AG20443 (cell line): ENCODE data around the gene STK17A.

ENCODE experiments used
- DNase-seq: peaks from one replicate; pipeline ENCODE4 v3.0.0; 2012; ENCODE audit warnings: low spot score, mixed read lengths

Gene STK17A

DNA sequence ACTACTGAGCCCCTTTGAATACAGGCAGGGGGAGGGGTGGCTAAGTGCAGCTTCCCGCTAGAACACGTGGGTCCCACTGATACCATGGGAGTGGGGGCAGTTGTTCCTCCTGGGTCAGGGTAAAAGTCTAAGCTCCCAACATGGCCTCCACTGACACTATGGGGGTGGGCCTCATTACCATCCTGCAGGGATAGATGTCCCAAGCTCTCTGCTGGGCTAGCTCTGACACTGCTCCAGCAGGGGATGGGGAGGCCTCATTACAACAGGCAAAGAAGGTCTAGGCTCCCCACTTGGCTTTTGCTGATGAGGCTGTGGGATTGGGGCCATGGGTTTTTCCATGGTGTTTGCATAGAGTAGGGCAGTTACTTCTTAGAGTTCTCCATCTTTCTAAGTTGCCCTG is 51.5 kb downstream of the STK17A start:
- no peak for DNase-seq

DNA sequence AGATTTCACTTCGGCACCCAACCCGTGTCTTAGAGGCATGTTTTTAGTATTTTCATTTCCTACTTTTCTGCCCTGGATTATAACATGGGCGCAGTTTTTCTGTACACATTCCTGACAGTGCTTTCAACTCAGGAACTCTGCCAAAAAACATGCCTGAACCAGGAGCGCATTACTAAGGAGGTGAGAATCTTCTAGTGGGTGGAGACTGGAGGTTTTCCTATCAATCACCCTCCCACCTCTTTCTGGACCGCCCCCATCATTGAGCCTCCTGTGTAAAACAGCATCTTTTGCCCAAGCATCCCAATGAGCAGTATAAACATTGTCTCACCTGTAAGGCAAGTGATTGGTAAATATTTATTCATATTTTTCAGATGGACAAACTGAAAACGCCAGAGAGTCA is 53.2 kb downstream of the STK17A start:
- DNase-seq, result no peak

DNA sequence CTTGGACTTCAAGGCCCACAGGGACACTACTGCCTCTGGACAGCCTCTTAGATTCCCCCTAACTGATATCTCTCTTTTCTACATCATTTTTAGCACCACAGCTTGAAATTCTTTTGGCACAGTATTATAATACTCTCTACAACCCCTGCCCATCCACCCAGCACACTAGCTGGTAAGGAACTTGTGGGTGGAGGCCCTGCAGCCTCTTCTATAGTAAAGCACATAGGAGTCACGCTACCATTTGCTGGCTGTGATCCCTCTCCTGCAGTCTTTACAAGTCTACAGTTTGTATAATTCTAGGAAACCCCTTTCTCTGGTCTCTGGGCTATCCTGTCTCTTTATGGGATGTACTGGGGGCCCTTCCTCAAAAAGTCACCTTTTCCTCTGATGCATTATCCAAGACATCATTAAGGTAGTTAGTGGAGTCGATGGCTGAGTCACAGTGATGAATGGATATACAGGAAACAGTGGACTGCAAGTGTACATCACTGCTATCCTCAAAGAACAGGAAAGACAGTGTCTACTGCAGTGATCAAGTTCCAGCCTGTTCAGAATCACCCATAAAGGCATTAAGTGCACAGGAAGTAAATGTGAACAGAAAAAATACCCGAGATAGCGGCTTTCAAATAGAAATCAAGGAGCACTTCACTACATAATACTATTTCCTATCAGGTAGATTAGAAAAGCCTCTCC is 54.4 kb downstream of the STK17A start:
- no peak for DNase-seq

DNA sequence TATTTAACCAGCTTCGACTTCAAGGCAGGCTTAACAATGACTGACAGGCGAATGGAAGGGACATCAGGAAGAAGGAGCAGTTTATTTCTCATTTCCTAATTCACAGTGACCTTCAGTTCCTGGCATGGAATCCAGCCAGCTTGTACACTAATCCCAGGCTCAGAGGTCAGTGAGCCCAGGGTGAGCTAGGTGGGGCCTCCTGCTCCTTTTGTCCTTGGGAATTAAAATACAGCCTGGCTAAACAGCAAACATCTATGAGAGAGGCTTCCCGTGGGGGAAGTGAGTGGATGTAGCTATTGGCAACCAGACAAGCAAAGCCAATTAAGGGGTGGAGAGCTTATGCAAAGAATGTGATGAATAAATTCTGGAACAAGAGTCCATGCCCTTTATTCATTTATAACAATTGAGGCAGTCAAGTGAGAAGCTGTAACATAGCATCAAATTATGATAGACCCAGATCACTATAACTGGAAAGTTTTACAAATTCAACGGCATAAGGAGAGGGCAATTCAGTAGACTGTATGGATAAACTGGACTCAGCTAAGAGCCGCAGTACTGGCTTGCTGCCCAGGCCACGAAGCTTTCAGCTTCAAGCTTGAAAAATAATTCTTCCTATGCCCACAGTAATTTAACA is 57.1 kb downstream of the STK17A start:
- peak; percentile 71 for DNase-seq

DNA sequence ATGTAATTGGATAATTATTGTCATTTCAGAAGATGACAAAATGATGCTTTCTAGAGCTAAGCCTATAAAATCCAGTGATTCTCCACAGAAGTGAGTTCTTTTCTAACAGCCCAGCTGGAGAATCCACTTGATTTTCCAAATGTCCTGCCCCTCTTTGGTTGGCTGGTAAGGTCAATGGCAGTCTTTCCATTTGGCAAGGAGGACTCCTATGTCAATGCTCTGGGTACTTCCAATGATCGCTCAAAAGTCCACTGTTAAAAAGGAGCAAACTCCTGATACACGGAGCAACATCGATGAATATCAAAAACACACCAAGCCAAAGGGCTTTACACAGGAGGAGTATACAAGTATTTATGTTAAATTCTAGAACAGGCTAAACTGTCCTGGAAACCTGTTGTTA is 57.8 kb downstream of the STK17A start:
- DNase-seq, result no peak

DNA sequence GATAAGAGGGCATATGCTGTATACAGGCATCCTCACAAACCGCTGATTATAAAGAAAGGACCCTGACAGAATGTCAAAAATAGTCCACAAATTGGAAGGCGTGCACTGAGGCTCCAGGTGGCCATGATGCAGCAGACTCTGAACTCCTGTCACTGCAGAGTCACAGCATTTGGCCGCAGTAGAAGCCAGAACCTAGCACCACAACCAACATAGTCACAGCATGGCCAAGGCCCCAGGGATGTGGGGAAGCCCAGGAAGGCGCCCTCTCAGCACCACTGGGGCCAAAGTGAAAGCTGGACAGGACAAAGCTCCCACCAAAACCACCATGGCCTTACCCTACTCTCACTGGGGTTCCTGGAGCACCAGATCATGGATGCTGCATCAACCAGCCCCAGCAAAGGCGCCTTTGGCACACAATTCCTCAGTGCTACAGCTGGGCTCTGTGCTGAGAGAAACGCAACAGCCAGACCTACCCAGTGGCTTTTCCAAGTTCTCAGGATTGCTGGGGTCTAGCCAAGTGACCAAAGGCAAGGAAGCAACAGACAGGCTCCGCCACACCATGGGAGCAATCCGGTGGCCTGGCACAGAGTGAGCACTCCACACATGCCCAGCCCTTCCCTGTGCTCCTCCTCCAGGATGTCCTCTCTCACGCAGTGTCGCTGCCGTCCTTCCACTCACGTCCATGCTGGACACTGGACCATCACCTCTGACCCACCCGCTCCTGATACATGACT is 60.2 kb downstream of the STK17A start:
- no peak for DNase-seq

DNA sequence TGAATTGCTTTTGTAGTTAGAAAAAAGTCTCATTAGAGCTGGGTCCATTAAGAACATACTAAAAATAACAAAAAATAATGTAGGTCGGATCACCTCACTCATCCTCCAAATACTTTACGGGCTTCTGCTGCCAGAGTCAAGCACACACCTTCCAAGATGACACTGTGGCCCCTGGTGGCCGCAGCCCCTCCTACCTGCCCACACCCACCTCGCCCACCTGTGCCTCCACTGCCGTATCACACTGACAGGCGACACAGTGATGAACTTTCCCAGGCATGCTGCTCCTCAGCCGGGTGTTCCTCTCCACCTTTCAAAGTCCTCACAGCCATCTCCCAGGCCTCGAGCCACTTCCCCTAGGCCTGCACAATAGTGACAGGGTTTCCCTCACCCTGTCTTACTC is 60.9 kb downstream of the STK17A start:
- DNase-seq, result no peak

DNA sequence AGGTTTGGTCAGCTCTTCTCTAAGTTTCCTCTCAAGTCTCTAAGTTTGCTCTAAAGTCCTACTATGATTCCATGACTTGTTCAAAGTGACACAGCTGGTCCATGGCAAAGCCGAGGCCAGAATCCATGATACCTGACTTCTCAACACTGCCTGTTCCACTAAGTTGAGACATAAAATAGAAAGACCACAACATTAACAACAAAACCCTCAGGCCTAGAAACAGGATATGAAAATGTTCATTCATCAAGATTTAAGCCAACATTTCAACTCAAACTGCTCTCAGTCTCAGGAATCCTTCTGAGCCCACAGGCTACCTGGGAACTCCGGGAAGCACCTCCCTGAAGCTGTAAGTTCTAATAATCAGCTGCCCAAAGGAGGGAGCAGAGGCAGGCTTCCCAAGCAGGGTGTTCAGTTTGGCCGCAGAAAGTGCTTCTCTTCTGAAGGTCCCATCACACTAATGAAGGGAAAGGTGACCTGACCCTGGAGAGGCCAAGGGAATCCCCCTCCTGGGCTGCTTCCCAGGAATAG is 62.9 kb downstream of the STK17A start:
- DNase-seq, result no peak

DNA sequence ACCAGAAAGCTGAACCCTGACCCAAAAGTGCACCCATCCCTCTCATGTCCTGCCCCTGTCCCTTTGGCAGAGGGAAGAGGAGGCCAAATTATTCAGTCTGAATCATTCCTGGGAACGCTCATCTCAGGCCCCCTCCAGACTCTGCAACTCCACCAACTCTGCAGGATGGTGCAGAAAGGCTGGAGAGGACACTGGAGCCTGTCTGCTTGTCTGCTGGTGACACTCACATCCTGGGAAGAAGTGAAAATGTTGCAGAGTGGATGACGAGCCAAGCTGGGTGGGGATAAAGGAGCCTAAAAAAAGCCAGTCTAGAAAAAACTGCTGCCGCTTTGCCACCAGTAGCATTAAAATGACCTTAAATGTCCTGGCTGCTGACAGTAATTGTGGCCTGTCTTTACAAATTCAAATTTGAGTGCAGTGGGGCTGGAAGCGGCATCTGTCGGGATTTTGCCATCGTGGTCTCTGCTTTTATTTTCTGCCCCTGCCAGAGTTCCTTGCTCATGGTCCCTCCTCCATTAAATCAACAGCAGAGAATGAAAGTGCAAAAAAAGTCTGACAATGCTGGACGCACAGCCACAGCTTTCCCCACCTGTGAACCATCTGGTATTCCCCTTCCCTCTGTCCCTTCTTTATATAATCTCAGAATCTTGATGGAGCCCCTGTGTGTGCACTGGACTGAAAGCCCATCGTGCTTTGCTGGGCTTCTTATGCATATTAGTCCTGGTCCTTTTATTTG is 63.9 kb downstream of the STK17A start:
- DNase-seq, result peak; percentile 67

DNA sequence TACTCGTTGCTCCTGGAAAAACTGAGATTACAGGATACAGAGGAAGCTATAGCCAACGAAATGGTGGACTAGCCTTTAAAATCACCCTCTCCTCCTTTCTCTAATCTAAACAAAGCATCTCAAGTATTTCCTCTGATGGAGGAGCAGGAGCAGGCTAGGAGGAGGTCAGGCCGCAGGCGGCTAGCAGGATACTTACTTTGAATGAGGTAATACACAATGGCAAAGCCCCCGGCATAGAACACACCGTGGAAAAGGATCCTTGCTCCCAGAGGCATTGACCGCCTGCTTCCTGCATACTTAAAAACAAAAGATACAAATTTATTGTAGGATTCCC is 64.4 kb downstream of the STK17A start:
- DNase-seq, result peak; percentile 37

DNA sequence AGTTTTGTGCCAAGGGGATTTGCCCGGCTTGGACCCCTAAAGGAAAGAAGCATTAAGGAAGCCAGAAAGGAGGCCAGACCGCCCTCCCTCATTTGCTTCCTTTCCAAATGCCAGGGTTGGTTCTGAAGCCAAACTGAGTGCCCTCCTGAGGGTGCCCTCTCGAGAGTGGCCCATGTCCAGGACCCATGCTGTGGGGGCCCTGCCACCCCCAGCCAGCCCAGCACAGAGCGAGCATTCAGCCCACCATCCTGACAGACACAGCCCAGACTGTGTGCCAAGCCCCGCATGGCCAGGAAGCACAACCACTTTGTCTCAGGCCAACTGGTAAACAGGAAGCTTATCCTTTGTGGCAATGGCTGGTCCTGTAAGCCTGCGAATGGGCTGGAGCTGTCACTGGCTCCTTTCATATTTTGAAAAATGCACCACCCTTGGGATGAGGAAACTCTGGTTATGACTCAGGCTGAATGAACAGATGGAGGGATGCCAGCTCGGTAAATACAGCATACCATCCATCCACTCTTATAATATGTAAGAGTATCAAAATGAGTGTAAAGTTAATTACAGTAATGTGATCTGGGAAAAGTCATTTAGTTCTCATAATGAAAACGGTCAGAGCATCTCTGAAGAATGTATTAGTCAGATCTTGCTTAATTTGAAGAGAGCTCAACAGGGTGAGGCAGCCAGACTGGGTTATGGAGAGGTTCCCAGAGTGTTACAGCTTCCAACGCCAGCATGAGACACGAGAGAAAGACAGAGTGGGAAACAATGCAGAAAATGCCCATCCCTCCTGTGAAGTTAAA is 65.0 kb downstream of the STK17A start:
- DNase-seq, result peak; percentile 87

DNA sequence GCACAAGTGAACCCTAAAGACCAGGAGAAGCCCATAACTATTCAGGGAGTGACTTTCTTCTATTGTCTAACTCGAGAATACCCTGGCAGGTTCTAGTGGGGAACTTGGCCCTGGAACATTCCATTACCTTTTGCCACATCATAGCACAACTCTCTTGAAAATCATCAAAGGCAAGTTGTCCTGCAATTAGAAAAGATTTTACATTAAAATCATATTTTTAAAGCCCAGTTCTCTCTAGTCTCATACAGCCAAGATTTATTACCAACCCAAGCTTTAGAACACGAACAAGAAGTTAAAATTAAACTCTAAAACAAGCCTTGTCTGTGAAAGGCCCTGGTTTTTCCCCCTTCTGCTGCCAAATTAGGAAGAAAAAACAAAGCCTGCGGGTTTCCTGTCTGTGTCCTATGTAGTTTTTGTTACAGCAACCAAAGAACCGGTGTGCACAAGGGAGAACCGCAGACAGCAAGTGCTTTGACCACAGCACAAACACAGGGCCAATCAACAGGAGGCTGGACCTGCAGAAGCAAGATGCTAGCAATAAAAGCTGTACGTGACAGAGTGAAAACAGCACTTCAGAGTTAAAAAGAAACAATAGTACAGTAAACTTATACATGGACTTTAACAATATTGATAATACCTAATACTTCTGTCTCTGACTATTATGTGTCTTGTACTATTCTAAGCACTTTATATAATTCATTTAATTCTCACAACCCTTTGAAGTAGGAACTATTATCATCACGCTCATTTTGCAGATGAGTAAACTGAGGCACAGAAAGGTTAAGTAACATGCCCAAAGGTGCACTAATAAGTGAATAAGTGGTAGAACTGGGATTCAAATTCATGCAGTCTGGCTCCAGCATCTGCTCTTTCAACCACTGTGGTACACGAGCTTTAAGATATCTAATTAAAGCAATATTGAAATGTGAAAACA is 65.8 kb downstream of the STK17A start:
- peak; percentile 45 for DNase-seq

DNA sequence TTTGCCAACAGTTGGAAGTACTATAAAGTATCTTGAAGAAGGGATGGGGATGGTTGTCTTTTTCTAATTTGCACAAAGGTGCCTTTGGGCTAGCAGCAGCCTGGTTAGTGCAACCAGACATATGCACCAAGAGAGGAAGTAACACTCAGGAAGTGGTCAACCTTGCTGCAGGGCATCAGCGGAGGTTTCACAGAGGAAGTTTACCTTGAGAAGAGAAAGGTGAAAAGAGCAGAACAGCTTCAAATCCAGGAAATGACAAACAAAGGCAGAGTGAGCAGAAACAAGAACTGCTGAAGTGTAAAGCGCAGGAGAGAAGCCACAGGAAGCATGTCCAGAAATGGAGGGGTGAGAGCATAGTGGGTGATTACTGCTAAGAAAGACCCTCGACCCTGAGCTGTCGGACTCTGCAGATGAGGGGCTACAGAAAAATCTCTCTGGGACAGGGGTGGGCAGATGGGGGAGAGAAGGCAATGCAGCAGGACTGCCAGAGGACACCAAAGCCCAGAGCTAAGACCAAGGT is 66.9 kb downstream of the STK17A start:
- no peak for DNase-seq

DNA sequence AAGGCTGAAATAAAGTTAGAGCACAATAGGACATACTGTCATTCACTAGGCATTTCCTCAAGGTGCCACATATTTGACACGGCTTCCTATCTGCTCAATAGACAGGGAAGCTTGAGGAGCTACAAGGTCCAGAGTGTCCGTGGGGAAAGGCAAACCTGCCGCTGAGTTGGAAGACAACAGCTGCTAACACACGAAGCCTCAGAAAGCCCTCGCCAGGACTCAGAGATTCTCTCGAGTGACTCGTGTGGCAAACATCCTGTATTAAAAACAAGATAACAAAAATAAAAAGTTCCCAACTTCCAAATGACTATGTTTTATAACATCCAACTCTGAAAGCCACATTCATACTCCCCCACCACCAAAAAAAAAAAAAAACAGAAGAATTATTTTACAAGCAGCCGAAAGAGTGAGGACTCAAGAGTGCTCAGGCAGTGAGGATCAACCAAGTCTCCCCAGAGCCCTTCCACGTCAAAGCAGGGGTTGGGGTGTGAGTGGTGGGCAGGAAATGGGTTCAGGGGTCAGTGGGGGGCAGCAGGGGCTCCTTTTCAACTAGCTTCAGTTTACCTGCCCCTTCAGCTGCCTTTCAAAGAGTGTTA is 67.6 kb downstream of the STK17A start:
- peak; percentile 45 for DNase-seq

DNA sequence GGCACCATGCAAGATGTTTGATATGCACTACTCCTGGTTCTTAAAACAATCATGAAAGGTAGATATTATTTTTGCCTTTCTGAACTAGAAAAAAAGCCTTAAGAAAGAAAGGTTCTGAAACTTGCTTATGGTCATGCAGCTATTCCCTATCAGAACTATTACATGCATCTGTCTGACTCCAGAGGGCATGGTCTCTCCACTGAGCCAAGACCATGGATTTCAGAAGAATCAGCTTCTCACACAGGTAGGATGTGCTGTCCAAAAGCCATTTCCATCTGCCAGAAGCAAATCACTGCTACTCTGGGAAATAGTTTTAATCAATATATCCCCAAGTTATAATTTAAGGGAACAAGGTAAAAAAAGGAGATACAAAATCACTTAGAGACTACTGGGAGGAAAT is 69.5 kb downstream of the STK17A start:
- no peak for DNase-seq

DNA sequence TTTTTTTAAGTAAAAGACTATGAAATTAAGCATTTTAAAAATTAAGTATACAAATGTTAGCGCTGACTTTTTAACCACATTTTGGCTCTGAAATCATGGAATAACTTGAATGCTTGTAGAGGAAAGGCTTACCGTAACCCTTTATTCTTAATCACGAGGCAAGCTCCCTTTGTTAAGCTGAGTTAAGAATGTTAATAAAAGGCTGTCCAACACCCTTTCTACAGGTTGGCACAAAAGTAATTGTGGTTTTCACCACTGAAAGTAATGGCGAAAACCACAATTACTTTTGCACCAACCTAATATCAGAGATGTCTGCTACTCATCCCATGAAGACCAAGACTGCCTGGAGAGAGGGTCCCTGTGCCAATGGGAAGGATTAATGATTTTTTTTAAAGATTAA is 70.6 kb downstream of the STK17A start:
- DNase-seq, result no peak

DNA sequence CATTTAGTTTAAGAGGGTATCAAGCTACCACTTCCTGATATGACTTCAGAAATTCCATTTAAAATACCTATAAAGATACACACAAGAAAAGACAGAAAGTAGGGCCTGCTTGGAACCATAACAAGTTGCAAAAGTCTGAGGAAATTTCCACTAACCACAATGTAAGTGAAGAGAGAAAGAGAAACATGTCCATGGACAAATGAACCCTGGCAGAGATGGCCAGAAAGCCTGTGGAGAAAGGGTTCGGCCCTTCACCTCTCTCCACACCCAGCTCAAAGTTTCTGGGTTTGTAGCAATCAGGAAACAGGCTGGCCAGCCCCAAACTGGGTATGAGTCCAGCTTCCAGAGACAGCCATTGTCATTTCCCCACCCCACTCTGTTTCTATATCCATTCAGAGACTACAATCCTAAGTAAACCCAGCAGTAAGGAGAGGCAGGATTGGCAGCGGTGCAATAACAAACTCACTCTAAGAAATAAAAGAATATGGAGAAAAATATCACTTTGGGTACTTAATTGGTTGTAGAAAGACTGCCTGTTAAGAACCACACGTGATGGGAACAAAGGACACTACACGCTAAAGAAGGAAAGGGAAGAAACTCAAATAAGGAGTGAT is 71.1 kb downstream of the STK17A start:
- DNase-seq, result no peak

DNA sequence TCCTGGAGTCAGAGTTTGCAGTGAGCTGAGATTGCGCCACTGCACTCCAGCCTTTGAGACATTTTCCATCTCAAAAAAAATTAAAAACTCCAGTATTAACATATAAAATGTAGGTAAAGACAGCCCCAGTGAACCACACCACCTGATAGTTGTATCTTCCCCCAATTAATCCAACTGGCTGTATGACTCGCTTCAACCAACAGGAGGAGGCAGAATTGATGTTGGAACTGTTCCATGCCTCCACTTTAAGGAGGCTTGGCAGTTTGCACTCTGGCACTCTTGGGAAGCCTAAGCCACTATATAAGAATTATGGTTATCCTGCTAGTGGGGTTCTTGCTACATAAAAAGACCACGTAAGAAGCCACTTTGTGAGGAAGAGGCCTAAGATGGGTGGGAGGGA is 72.7 kb downstream of the STK17A start:
- no peak for DNase-seq

DNA sequence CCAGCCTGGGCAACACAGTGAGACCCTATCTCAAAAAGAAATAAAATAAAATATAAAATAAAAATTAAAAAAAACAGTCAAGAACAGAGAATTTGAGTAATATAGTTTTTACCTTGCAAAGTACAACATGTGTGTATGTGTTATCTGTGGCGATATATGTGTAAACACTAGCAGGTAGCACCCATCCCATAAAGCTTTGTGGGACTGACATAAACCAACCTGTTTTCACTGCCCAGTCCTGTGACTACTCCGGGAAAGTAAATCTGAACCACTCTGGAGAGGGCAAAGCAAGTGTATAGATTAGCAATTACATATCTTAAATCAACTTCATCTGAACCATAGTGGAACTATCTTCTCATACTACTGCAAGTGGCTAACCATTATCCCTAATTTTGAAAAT is 74.1 kb downstream of the STK17A start:
- DNase-seq, result no peak
